H1 (cell line): Measurements from ENCODE around the gene YWHAB. TPM values are rescaled to one million over a fixed set of nuclear protein-coding genes. Genes with fewer than 3 reads are reported as not detected.

Source experiments
- CTCF ChIA-PET: fragments of 300-600 bp; sonication (Branson Sonifier 250); formaldehyde crosslinking; loops from one replicate; lab custom pipeline; 2021; ENCODE audit not compliant: partially characterized antibody; lab: Charles Lee
- POLR2A ChIA-PET: fragments of 300-600 bp; sonication (Branson Sonifier 250); formaldehyde crosslinking; loops from one replicate; lab custom pipeline; 2021; ENCODE audit warnings: inconsistent platforms; ENCODE audit not compliant: partially characterized antibody; lab: Charles Lee
- DNase-seq, 2 experiments: peaks; one replicate each; pipeline versions ENCODE4 v3.0.0 to v3.0.0-alpha.2; 2010 to 2022; ENCODE audit warnings: low spot score in 2 of 2, low read depth in 1 of 2, mixed read lengths in 1 of 2
- FAIRE-seq: peaks from 2 replicates; lab custom pipeline; 2011; peaks lifted over from hg19 to GRCh38; lab: Jason Lieb, UNC
- H2AFZ ChIP-seq: 2 replicates; pipeline ENCODE4 v1.8.1; 2012; ENCODE audit warnings: low read length, inconsistent platforms
- H2AK5ac ChIP-seq: 2 replicates; pipeline ENCODE4 v1.6.1; 2013; ENCODE audit warnings: low read depth, low read length
- H2BK120ac ChIP-seq: replicated peaks from 2 replicates; pipeline ENCODE3; 2013; ENCODE audit warnings: low read depth, low read length, inconsistent platforms
- H2BK12ac ChIP-seq: 2 replicates; pipeline ENCODE4 v1.6.1; 2013; ENCODE audit warnings: low read depth, low read length
- H2BK15ac ChIP-seq: 2 replicates; pipeline ENCODE4 v1.6.1; 2013; ENCODE audit warnings: low read length
- H2BK20ac ChIP-seq: 2 replicates; pipeline ENCODE4 v1.6.1; 2013; ENCODE audit warnings: low read length
- H2BK5ac ChIP-seq: 2 replicates; pipeline ENCODE4 v1.6.1; 2013; ENCODE audit warnings: low read depth, low read length
- H3K14ac ChIP-seq: 2 replicates; pipeline ENCODE4 v1.6.1; 2013; ENCODE audit warnings: inconsistent platforms; ENCODE audit not compliant: insufficient read length
- H3K18ac ChIP-seq: 2 replicates; pipeline ENCODE4 v1.6.1; 2013; ENCODE audit warnings: low read length; ENCODE audit errors: extremely low read depth
- H3K23ac ChIP-seq: 2 replicates; pipeline ENCODE4 v1.6.1; 2013; ENCODE audit warnings: inconsistent platforms; ENCODE audit not compliant: insufficient read length
- H3K23me2 ChIP-seq: 2 replicates; pipeline ENCODE4 v1.6.1; 2013; ENCODE audit warnings: low read depth, low read length
- H3K27ac ChIP-seq: 2 replicates; pipeline ENCODE4 v1.6.1; 2011; ENCODE audit warnings: low read depth, low read length, inconsistent platforms
- H3K27me3 ChIP-seq, 4 experiments: replicated peaks in 1 of 4; 1 replicate in 1 of 4; 2 replicates in 3 of 4; pipeline versions ENCODE4 v1.6.1 to v1.8.1; 2011 to 2013; ENCODE audit warnings: low read length in 3 of 4, mild to moderate bottlenecking in 3 of 4, inconsistent platforms in 2 of 4, mixed read lengths in 2 of 4, moderate library complexity in 1 of 4; ENCODE audit not compliant: control insufficient read depth in 3 of 4, insufficient read depth in 3 of 4; ENCODE audit errors: extremely low read depth in 1 of 4
- H3K36me3 ChIP-seq, 4 experiments: 2 replicates each; pipeline versions ENCODE4 v1.6.1 to v1.8.1; 2011 to 2013; ENCODE audit warnings: mild to moderate bottlenecking in 4 of 4, low read length in 3 of 4, moderate library complexity in 2 of 4, control low read depth in 1 of 4, inconsistent platforms in 1 of 4; ENCODE audit not compliant: insufficient read depth in 4 of 4, control insufficient read depth in 2 of 4
- H3K4ac ChIP-seq: replicated peaks from 2 replicates; pipeline ENCODE3; 2013; ENCODE audit warnings: low read length, low read depth, mixed read lengths, inconsistent platforms; ENCODE audit not compliant: insufficient read length
- H3K4me1 ChIP-seq, 4 experiments: replicated peaks in 1 of 4; 1 replicate in 1 of 4; 2 replicates in 3 of 4; pipeline versions ENCODE4 v1.6.1 to v1.8.1; 2011 to 2013; ENCODE audit warnings: low read length in 3 of 4, inconsistent platforms in 2 of 4, mixed read lengths in 1 of 4; ENCODE audit not compliant: insufficient read depth in 4 of 4, control insufficient read depth in 3 of 4
- H3K4me2 ChIP-seq, 2 experiments: 2 replicates each; pipeline versions ENCODE4 v1.6.1 to v1.8.1; 2011 to 2013; ENCODE audit warnings: low read depth in 2 of 2, low read length in 2 of 2, control low read depth in 1 of 2, inconsistent platforms in 1 of 2, mild to moderate bottlenecking in 1 of 2; ENCODE audit not compliant: insufficient read depth in 1 of 2
- H3K4me3 ChIP-seq, 4 experiments: fragments of 200-600, 300-600 bp in 1 of 4; sonication (generic), shearing (Covaris generic), sonication (Bioruptor Twin) in 1 of 4; 2 replicates each; pipeline versions ENCODE4 v1.5.1 to v1.8.1; 2011 to 2016; ENCODE audit warnings: low read length in 4 of 4, low read depth in 3 of 4, control low read depth in 2 of 4, inconsistent platforms in 2 of 4, mild to moderate bottlenecking in 2 of 4, mixed read lengths in 1 of 4, moderate library complexity in 1 of 4; ENCODE audit not compliant: insufficient read depth in 2 of 4; ENCODE audit errors: extremely low read depth in 1 of 4
- H3K56ac ChIP-seq: replicated peaks from 2 replicates; pipeline ENCODE3; 2013; ENCODE audit warnings: low read depth, mild to moderate bottlenecking, mixed read lengths, low read length, inconsistent platforms; ENCODE audit not compliant: insufficient read length
- H3K79me1 ChIP-seq: 2 replicates; pipeline ENCODE4 v1.6.1; 2013; ENCODE audit warnings: low read depth, low read length, control low read depth
- H3K79me2 ChIP-seq, 2 experiments: 2 replicates each; pipeline versions ENCODE4 v1.6.1 to v1.8.1; 2012 to 2013; ENCODE audit warnings: low read length in 2 of 2, mild to moderate bottlenecking in 2 of 2, inconsistent platforms in 1 of 2; ENCODE audit not compliant: insufficient read depth in 2 of 2, control insufficient read depth in 1 of 2
- H3K9ac ChIP-seq, 4 experiments: replicated peaks in 1 of 4; 1 replicate in 1 of 4; 2 replicates in 3 of 4; pipeline versions ENCODE4 v1.6.1 to v1.8.1; 2011 to 2013; ENCODE audit warnings: low read depth in 3 of 4, low read length in 3 of 4, control low read depth in 2 of 4, mild to moderate bottlenecking in 2 of 4, moderate library complexity in 2 of 4, inconsistent platforms in 1 of 4; ENCODE audit errors: extremely low read depth in 1 of 4
- H3K9me3 ChIP-seq, 2 experiments: 2 replicates each; pipeline versions ENCODE4 v1.6.1 to v1.8.1; 2012 to 2013; ENCODE audit warnings: mild to moderate bottlenecking in 2 of 2, moderate library complexity in 2 of 2, control low read depth in 1 of 2, inconsistent platforms in 1 of 2, low read depth in 1 of 2, low read length in 1 of 2, mixed read lengths in 1 of 2; ENCODE audit not compliant: insufficient read depth in 2 of 2
- H4K20me1 ChIP-seq, 2 experiments: replicated peaks in 1 of 2; 2 replicates each; pipeline versions ENCODE3 to v1.8.1; 2011 to 2013; ENCODE audit warnings: inconsistent platforms in 2 of 2, low read length in 2 of 2, mild to moderate bottlenecking in 1 of 2; ENCODE audit not compliant: insufficient read depth in 2 of 2, control insufficient read depth in 1 of 2
- H4K5ac ChIP-seq: 2 replicates; pipeline ENCODE4 v1.6.1; 2013; ENCODE audit warnings: low read length, low read depth, mixed read lengths, inconsistent platforms; ENCODE audit not compliant: insufficient read length
- H4K8ac ChIP-seq: 2 replicates; pipeline ENCODE4 v1.8.0; 2013; ENCODE audit warnings: mild to moderate bottlenecking, moderate library complexity, low read length, inconsistent platforms; ENCODE audit not compliant: insufficient read depth; ENCODE audit errors: extremely low read depth
- H4K91ac ChIP-seq: replicated peaks from 2 replicates; pipeline ENCODE3; 2013; ENCODE audit warnings: low read length, mixed read lengths, inconsistent platforms; ENCODE audit not compliant: insufficient read length
- JUN ChIP-seq: IDR thresholded peaks from 2 replicates; pipeline ENCODE4 v1.6.1; 2011; ENCODE audit warnings: low read depth, mild to moderate bottlenecking, improper control_type of control experiment, low read length
- ZNF274 ChIP-seq: IDR thresholded peaks from 2 replicates; pipeline ENCODE4 v1.7.0; 2012; ENCODE audit warnings: low read length, borderline replicate concordance; ENCODE audit errors: extremely low read depth
- WGBS, 2 experiments: shearing (Covaris generic) in 1 of 2; methylation state at CpG; one replicate each; pipeline versions ENCODE4 v1.1.6 to v1.1.7; 2013 to 2015; ENCODE audit warnings: low lambda C conversion rate in 2 of 2, mixed read lengths in 2 of 2, inconsistent platforms in 1 of 2, low coverage in 1 of 2, missing lambda C conversion rate in 1 of 2; ENCODE audit not compliant: insufficient replicate concordance in 2 of 2, insufficient coverage in 1 of 2, insufficient read length in 1 of 2; ENCODE audit errors: extremely low coverage in 1 of 2, missing lambda C conversion rate in 1 of 2; 5-methylcytosine and 5-hydroxymethylcytosine counted together
- polyA plus RNA-seq, 7 experiments: library from polyadenylated mRNA; depleted of rRNA in 3 of 7; stranded (reverse) in 5 of 7; unstranded in 2 of 7; fragments of >200 nt in 5 of 7; fragments of 200-250 nt in 2 of 7; gene quantifications; 1 replicate in 5 of 7; 2 replicates in 1 of 7; 4 replicates in 1 of 7; pipeline versions ENCODE4 v1.2.1 to v1.2.3, GENCODE V29; 2011 to 2013; ENCODE audit warnings: missing spikeins in 2 of 7, mixed read lengths in 2 of 7
- total RNA-seq: library from RNA; stranded (reverse); fragmentation: NEBNext Ultra II Directional; extraction: Animal tissue kit (Norgen Biotek cat#: 25700); gene quantifications from 2 replicates; pipeline ENCODE4 v1.2.1, GENCODE V29; 2021

Gene YWHAB
- total and polyA plus RNA-seq, 2 of the 8 experiments (the other 6 are each of a cell fraction or from before 2014, with no cell fraction given): 72.9 to 256 TPM

- Histone ChIP-seq H2BK20ac (no peak overlapping the region), H4K8ac (peak overlapping the region; percentile 65; the same call in 1 of the 2 replicates), H3K23me2 (no peaks in the 10 kb centered on the region), H3K4me2 (no peak overlapping the region), H3K9me3 (no peaks in the 10 kb centered on the region), H3K4me1 (no peaks in the 10 kb centered on the region), H3K79me2 (no peaks in the 10 kb centered on the region), H2BK120ac (no peak overlapping the region), H2AFZ (no peak overlapping the region), H3K56ac (no peak overlapping the region), H2AK5ac (no peak overlapping the region), H2BK15ac (no peak overlapping the region), H3K4me3 (no peak overlapping the region), H3K18ac (no peak overlapping the region), H4K20me1 (peaks cover 3 to 5% of the 10 kb centered on the region in 2 experiments), H3K27ac (no peak overlapping the region), H2BK5ac (no peak overlapping the region), H4K91ac (no peak overlapping the region), H3K4ac (no peak overlapping the region), H2BK12ac (no peak overlapping the region), H3K79me1 (no peaks in the 10 kb centered on the region; the same call in 1 of the 2 replicates), H3K14ac (no peak overlapping the region), H3K9ac (no peak overlapping the region), H3K36me3 (peaks cover 10 to 57% (median 42%) of the 10 kb centered on the region in 4 experiments), H3K23ac (no peak overlapping the region), H4K5ac (no peak overlapping the region), H3K27me3 (no peaks in the 10 kb centered on the region)
- POLR2A ChIA-PET: interaction anchor here (1.4 to 4.9 kb wide), 3 partner anchors 9 to 14 kb away, joined by 3 to 27 read pairs (median 13); no protein-coding TSS in a partner anchor
- 93% methylated on average over 8 of the region's 8 CpGs; no CpG with 5 or more reads in 1 of the 2 experiments for WGBS, 2 experiments
- FAIRE-seq (no peak), DNase-seq (no peak)
- TF ChIP-seq JUN (no peak), ZNF274 (no peak)
- CTCF ChIA-PET: interaction anchor here (0.6 to 0.7 kb wide), 3 partner anchors 20 to 1881 kb away, joined by 3 to 4 read pairs (median 3); no protein-coding TSS in a partner anchor
Observed at GRCh38 chr20:44932916-44933315, 47.4 kb downstream of the YWHAB start.
